Adrenal gland (tissue), 5 donors: Measurements from ENCODE around the gene CRYBG1.
"Not testable (repeated sequence)": the region's sequence is repeated elsewhere in the genome, so short reads cannot be mapped to it uniquely, and the experiment has no call there.

Experiments used
- POLR2A ChIP-seq, 2 donors: fragments of 450-650 bp; IDR thresholded peaks; one replicate each; pipeline ENCODE4 v1.6.1; 2017; ENCODE audit warnings: antibody characterized with exemption in 2 of 2, mild to moderate bottlenecking in 2 of 2, moderate library complexity in 1 of 2
- TF ChIP-seq, protein P1 (sequence below), 6 experiments: fragments of 450-650 bp in 4 of 6; fragments of 200-600 bp in 2 of 6; sonication (generic) in 1 of 6; IDR thresholded peaks; 1 replicate in 5 of 6; 2 replicates in 1 of 6; pipeline versions ENCODE4 v1.5.1 to v1.8.0; 2016 to 2021; ENCODE audit warnings: antibody characterized with exemption in 6 of 6, mild to moderate bottlenecking in 2 of 6, moderate library complexity in 1 of 6
- donor health status: DM: no; HTN: no; CAD: no.

DNA sequence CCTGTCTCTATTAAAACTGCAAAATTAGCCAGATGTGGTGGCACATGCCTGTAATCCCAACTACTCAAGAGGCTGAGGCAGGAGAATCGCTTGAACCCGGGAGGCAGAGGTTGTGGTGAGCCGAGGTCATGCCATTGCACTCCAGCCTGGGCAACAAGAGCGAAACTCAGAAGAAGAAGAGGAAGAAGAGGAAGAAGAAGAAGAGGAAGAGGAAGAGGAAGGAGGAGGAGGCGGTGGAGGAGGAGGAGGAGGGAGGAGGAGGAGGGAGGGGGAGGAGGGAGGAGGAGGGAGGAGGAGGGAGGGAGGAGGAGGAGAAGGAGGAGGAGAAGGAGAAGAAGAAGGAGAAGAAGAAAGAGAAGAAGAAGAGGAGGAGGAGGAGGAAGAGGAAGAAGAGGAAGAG lies 228.4 kb downstream of the CRYBG1 start:
- TF ChIP-seq, protein P1, sequence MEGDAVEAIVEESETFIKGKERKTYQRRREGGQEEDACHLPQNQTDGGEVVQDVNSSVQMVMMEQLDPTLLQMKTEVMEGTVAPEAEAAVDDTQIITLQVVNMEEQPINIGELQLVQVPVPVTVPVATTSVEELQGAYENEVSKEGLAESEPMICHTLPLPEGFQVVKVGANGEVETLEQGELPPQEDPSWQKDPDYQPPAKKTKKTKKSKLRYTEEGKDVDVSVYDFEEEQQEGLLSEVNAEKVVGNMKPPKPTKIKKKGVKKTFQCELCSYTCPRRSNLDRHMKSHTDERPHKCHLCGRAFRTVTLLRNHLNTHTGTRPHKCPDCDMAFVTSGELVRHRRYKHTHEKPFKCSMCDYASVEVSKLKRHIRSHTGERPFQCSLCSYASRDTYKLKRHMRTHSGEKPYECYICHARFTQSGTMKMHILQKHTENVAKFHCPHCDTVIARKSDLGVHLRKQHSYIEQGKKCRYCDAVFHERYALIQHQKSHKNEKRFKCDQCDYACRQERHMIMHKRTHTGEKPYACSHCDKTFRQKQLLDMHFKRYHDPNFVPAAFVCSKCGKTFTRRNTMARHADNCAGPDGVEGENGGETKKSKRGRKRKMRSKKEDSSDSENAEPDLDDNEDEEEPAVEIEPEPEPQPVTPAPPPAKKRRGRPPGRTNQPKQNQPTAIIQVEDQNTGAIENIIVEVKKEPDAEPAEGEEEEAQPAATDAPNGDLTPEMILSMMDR (IDR thresholded peaks at IDR 0.05): not testable (repeated sequence)
- not testable (repeated sequence) for TF ChIP-seq POLR2A (IDR thresholded peaks at IDR 0.05)
